Measurements from ENCODE around the gene THADA.

Gene THADA

GRCh38 chr2:43269706-43270105, 326.1 kb downstream of the THADA start:
- peak; percentile 67 for DNase-seq

GRCh38 chr2:43269074-43269572, 326.7 kb downstream of the THADA start:
- DNase-seq: peak; percentile 68

GRCh38 chr2:43268066-43268953, 327.5 kb downstream of the THADA start:
- DNase-seq: no peak

GRCh38 chr2:43267381-43267780, 328.5 kb downstream of the THADA start:
- no peak for DNase-seq

GRCh38 chr2:43266711-43267111, 329.1 kb downstream of the THADA start:
- DNase-seq: no peak

- peak; percentile 66 for DNase-seq
These were observed 330.4 kb downstream of the THADA start for GRCh38 chr2:43265421-43265820.

GRCh38 chr2:43265001-43265400, 330.8 kb downstream of the THADA start:
- peak; percentile 69 for DNase-seq

- DNase-seq: no peak
These were observed 332.9 kb downstream of the THADA start for GRCh38 chr2:43262951-43263350.

- DNase-seq: no peak
These were observed 333.6 kb downstream of the THADA start for GRCh38 chr2:43262239-43262638.

GRCh38 chr2:43259512-43259911, 336.3 kb downstream of the THADA start:
- DNase-seq: no peak

- DNase-seq: no peak
These were observed 337.2 kb downstream of the THADA start for GRCh38 chr2:43258547-43259156.

- peak; percentile 50 for DNase-seq
These were observed 340.4 kb downstream of the THADA start for GRCh38 chr2:43255296-43255910.

GRCh38 chr2:43254331-43254730, 341.5 kb downstream of the THADA start:
- DNase-seq: no peak

- DNase-seq: peak; percentile 83
These were observed 344.6 kb downstream of the THADA start for GRCh38 chr2:43251171-43251731.

- no peak for DNase-seq
These were observed 345.8 kb downstream of the THADA start for GRCh38 chr2:43250015-43250414.

- no peak for DNase-seq
These were observed 347.2 kb downstream of the THADA start for GRCh38 chr2:43248621-43249020.

- no peak for DNase-seq
These were observed 349.2 kb downstream of the THADA start for GRCh38 chr2:43246641-43247040.

- DNase-seq: no peak
These were observed 354.3 kb downstream of the THADA start for GRCh38 chr2:43241558-43241957.

GRCh38 chr2:43240766-43241150, 355.1 kb downstream of the THADA start:
- DNase-seq: no peak

- DNase-seq: no peak
These were observed 355.7 kb downstream of the THADA start for GRCh38 chr2:43239981-43240765.

GRCh38 chr2:43238813-43239212, 357.0 kb downstream of the THADA start:
- DNase-seq: no peak

GRCh38 chr2:43238176-43238575, 357.7 kb downstream of the THADA start:
- no peak for DNase-seq
